ENCODE results near the gene VDR.

VDR gene

DNA sequence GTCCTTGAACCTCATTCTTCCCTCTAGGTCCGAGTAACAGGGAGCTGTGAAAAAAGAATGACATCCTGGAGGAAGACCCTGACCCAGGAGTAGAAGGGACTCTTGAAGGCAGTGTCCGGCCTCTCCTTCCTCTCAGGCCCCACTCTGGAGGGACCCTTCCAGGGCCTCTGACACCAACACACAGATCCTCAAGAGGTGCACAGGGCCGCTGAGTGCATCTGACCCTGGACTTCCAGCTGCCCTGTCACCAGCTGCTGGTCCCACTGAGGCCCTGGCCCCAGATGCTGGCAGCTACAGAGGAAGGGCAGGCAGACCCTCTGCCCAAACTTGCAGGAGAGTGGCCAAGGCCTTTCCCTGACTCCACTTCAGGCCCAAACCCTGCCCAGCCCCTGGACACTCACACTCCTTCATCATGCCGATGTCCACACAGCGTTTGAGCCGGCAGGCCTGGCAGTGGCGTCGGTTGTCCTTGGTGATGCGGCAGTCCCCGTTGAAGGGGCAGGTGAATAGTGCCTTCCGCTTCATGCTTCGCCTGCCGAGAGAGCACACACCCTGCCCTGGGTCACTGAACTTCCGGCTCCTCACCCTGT lies 40.1 kb downstream of the VDR start:
- H3K4me2 ChIP-seq (ENCODE audit: low read length) = no peak overlapping the region
- H3K9me2 ChIP-seq (replicated peaks; ENCODE audit: control insufficient read depth, low read length) = no peaks in the 10 kb centered on the region
- no peaks in the 10 kb centered on the region for H3K4me1 ChIP-seq (ENCODE audit: control insufficient read depth, low read length)
- H3K79me2 ChIP-seq (ENCODE audit: control insufficient read depth, low read length) = no peaks in the 10 kb centered on the region
- H3K27ac ChIP-seq (ENCODE audit: low read depth, low read length) = no peak overlapping the region
- H3K27me3 ChIP-seq (ENCODE audit: control insufficient read depth, low read length) = no peaks in the 10 kb centered on the region
- TF ChIP-seq, protein P1, sequence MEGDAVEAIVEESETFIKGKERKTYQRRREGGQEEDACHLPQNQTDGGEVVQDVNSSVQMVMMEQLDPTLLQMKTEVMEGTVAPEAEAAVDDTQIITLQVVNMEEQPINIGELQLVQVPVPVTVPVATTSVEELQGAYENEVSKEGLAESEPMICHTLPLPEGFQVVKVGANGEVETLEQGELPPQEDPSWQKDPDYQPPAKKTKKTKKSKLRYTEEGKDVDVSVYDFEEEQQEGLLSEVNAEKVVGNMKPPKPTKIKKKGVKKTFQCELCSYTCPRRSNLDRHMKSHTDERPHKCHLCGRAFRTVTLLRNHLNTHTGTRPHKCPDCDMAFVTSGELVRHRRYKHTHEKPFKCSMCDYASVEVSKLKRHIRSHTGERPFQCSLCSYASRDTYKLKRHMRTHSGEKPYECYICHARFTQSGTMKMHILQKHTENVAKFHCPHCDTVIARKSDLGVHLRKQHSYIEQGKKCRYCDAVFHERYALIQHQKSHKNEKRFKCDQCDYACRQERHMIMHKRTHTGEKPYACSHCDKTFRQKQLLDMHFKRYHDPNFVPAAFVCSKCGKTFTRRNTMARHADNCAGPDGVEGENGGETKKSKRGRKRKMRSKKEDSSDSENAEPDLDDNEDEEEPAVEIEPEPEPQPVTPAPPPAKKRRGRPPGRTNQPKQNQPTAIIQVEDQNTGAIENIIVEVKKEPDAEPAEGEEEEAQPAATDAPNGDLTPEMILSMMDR (IDR thresholded peaks at IDR 0.05; ENCODE audit: low read depth, low read length, poor library complexity, severe bottlenecking) = no peak
- TF ChIP-seq EZH2phosphoT487 (IDR thresholded peaks at IDR 0.05; ENCODE audit: borderline replicate concordance, low read length) = no peak
- H3K4me3 ChIP-seq (ENCODE audit: low read length) = no peak overlapping the region
- no peaks in the 10 kb centered on the region for H3K36me3 ChIP-seq (ENCODE audit: control insufficient read depth, low read length)
- H3F3A ChIP-seq (ENCODE audit: control insufficient read depth, insufficient read depth) = no peaks in the 10 kb centered on the region
- no peaks in the 10 kb centered on the region for H3K9me3 ChIP-seq (ENCODE audit: control insufficient read depth, insufficient read depth, low read length)
- H4K20me1 ChIP-seq (ENCODE audit: control insufficient read depth, insufficient read depth, low read depth, low read length) = no peaks in the 10 kb centered on the region

DNA sequence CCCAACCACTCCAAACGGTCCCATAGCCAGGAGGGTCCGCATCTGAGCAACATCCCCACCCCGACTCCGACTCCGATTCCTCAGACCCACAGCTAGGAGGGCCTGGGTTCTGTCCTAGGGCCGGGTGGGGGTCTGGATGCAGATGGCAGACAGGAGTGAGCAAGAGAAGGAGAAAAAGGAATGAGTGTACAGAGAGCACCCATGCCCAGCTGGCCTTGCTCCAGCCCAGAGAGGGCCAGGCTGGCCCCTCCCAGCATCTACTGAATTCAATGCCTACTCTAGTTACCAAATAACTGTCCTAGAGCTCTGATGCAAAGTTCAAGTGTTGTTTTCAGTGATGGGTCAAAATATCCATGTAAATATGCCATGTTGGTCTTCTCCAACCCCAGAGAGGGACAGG lies 40.8 kb downstream of the VDR start:
- Histone ChIP-seq H3K4me3 (ENCODE audit: low read length) (no peak overlapping the region), H3K79me2 (ENCODE audit: control insufficient read depth, low read length) (no peaks in the 10 kb centered on the region), H3K4me2 (ENCODE audit: low read length) (no peak overlapping the region), H4K20me1 (ENCODE audit: control insufficient read depth, insufficient read depth, low read depth, low read length) (no peaks in the 10 kb centered on the region), H3K27me3 (ENCODE audit: control insufficient read depth, low read length) (no peaks in the 10 kb centered on the region), H3K27ac (ENCODE audit: low read depth, low read length) (no peak overlapping the region), H3K9me2 (replicated peaks; ENCODE audit: control insufficient read depth, low read length) (no peaks in the 10 kb centered on the region), H3K36me3 (ENCODE audit: control insufficient read depth, low read length) (no peaks in the 10 kb centered on the region), H3K4me1 (ENCODE audit: control insufficient read depth, low read length) (no peaks in the 10 kb centered on the region), H3K9me3 (ENCODE audit: control insufficient read depth, insufficient read depth, low read length) (no peaks in the 10 kb centered on the region), H3F3A (ENCODE audit: control insufficient read depth, insufficient read depth) (no peaks in the 10 kb centered on the region)
- TF ChIP-seq, protein P1 (IDR thresholded peaks at IDR 0.05; ENCODE audit: low read depth, low read length, poor library complexity, severe bottlenecking) = no peak
- no peak for TF ChIP-seq EZH2phosphoT487 (IDR thresholded peaks at IDR 0.05; ENCODE audit: borderline replicate concordance, low read length)

GRCh38 chr12:47863467-47863866 lies 41.3 kb downstream of the VDR start:
- H4K20me1 ChIP-seq (ENCODE audit: control insufficient read depth, insufficient read depth, low read depth, low read length) = no peaks in the 10 kb centered on the region
- no peaks in the 10 kb centered on the region for H3K79me2 ChIP-seq (ENCODE audit: control insufficient read depth, low read length)
- H3K4me1 ChIP-seq (ENCODE audit: control insufficient read depth, low read length) = no peaks in the 10 kb centered on the region
- no peaks in the 10 kb centered on the region for H3K27me3 ChIP-seq (ENCODE audit: control insufficient read depth, low read length)
- no peak overlapping the region for H3K27ac ChIP-seq (ENCODE audit: low read depth, low read length)
- H3K9me3 ChIP-seq (ENCODE audit: control insufficient read depth, insufficient read depth, low read length) = no peaks in the 10 kb centered on the region
- no peak overlapping the region for H3K4me2 ChIP-seq (ENCODE audit: low read length)
- no peaks in the 10 kb centered on the region for H3K9me2 ChIP-seq (replicated peaks; ENCODE audit: control insufficient read depth, low read length)
- TF ChIP-seq, protein P1 (IDR thresholded peaks at IDR 0.05; ENCODE audit: low read depth, low read length, poor library complexity, severe bottlenecking) = no peak
- no peak for TF ChIP-seq EZH2phosphoT487 (IDR thresholded peaks at IDR 0.05; ENCODE audit: borderline replicate concordance, low read length)
- no peak overlapping the region for H3K4me3 ChIP-seq (ENCODE audit: low read length)
- H3K36me3 ChIP-seq (ENCODE audit: control insufficient read depth, low read length) = no peaks in the 10 kb centered on the region
- no peaks in the 10 kb centered on the region for H3F3A ChIP-seq (ENCODE audit: control insufficient read depth, insufficient read depth)
